Endothelial cell of umbilical vein (primary cell): ENCODE data around the gene IFT88. TPM values are rescaled to one million over a fixed set of nuclear protein-coding genes. Genes with fewer than 3 reads are reported as not detected.

Experiments used
- BruUV-seq: library from RNA; stranded (reverse); fragments of 400-500 nt; replicated peaks from 2 replicates; lab custom pipeline; 2021; lab: Mats Ljungman, UMichigan
- CTCF ChIA-PET: fragments of 300-600, 350-600 bp; sonication (Branson Sonifier 250); formaldehyde crosslinking; loops from one replicate; lab custom pipeline; 2021; ENCODE audit warnings: antibody characterized with exemption, inconsistent platforms; lab: Charles Lee
- POLR2A ChIA-PET: fragments of 300-600, 350-600 bp; sonication (Branson Sonifier 250); formaldehyde crosslinking; loops from one replicate; lab custom pipeline; 2021; ENCODE audit warnings: antibody characterized with exemption, inconsistent platforms; lab: Charles Lee
- DNase-seq: peaks from one replicate; pipeline ENCODE4 v3.0.0-alpha.2; 2011; ENCODE audit warnings: low read depth, low spot score
- FAIRE-seq: peaks from 2 replicates; lab custom pipeline; 2011; peaks lifted over from hg19 to GRCh38; lab: Jason Lieb, UNC
- H2AFZ ChIP-seq: 2 replicates; pipeline ENCODE4 v1.6.0; 2012; ENCODE audit warnings: low read depth, low read length, control low read depth, inconsistent platforms
- H3K27ac ChIP-seq: 2 replicates; pipeline ENCODE4 v1.5.1; 2011; ENCODE audit warnings: low read depth, mild to moderate bottlenecking, control low read depth, low read length, moderate library complexity; ENCODE audit not compliant: insufficient read depth
- H3K27me3 ChIP-seq, 2 experiments: 2 replicates each; pipeline versions ENCODE4 v1.6.0 to v1.6.1; 2011; ENCODE audit warnings: low read length in 2 of 2, mixed read lengths in 1 of 2; ENCODE audit not compliant: control insufficient read depth in 2 of 2, insufficient read depth in 2 of 2
- H3K36me3 ChIP-seq, 2 experiments: 2 replicates in 1 of 2; 3 replicates in 1 of 2; pipeline ENCODE4 v1.5.1; 2011; ENCODE audit warnings: low read length in 2 of 2, mild to moderate bottlenecking in 1 of 2, moderate library complexity in 1 of 2; ENCODE audit not compliant: control insufficient read depth in 2 of 2, insufficient read depth in 2 of 2; ENCODE audit errors: extremely low read depth in 1 of 2
- H3K4me1 ChIP-seq: 3 replicates; pipeline ENCODE4 v1.5.1; 2011; ENCODE audit warnings: mild to moderate bottlenecking, low read length; ENCODE audit not compliant: control insufficient read depth, insufficient read depth; ENCODE audit errors: extremely low read depth
- H3K4me2 ChIP-seq: 2 replicates; pipeline ENCODE4 v1.6.1; 2011; ENCODE audit warnings: low read length, control low read depth, mixed read lengths; ENCODE audit not compliant: insufficient read depth
- H3K4me3 ChIP-seq, 3 experiments: fragments of 200-600 bp in 1 of 3; sonication (generic), shearing (Covaris generic) in 1 of 3; replicated peaks in 1 of 3; 2 replicates each; pipeline ENCODE4 v1.5.1; 2011 to 2016; ENCODE audit warnings: control low read depth in 3 of 3, low read length in 3 of 3, mild to moderate bottlenecking in 2 of 3, inconsistent platforms in 1 of 3, low read depth in 1 of 3, moderate library complexity in 1 of 3; ENCODE audit not compliant: insufficient read depth in 1 of 3
- H3K79me2 ChIP-seq: 2 replicates; pipeline ENCODE4 v1.6.0; 2012; ENCODE audit warnings: low read length, inconsistent platforms; ENCODE audit not compliant: control insufficient read depth, insufficient read depth
- H3K9ac ChIP-seq: replicated peaks from 2 replicates; pipeline ENCODE3; 2011; ENCODE audit warnings: low read length, control low read depth; ENCODE audit not compliant: insufficient read depth; ENCODE audit errors: extremely low read depth
- H3K9me1 ChIP-seq: replicated peaks from 3 replicates; pipeline ENCODE4 v1.6.0; 2011; ENCODE audit warnings: mild to moderate bottlenecking, low read length; ENCODE audit not compliant: control insufficient read depth, insufficient read depth; ENCODE audit errors: extremely low read depth
- H3K9me3 ChIP-seq: replicated peaks from 2 replicates; pipeline ENCODE4 v1.5.1; 2012; ENCODE audit warnings: low read length, inconsistent platforms; ENCODE audit not compliant: control insufficient read depth, insufficient read depth
- H4K20me1 ChIP-seq: replicated peaks from 2 replicates; pipeline ENCODE3; 2011; ENCODE audit warnings: mild to moderate bottlenecking, low read length; ENCODE audit not compliant: control insufficient read depth, insufficient read depth; ENCODE audit errors: extremely low read depth
- EZH2 ChIP-seq: IDR thresholded peaks from 2 replicates; pipeline ENCODE4 v1.6.1; 2012; ENCODE audit warnings: borderline replicate concordance, low read depth, mild to moderate bottlenecking, moderate library complexity, low read length, inconsistent platforms; ENCODE audit not compliant: severe bottlenecking
- FOS ChIP-seq: IDR thresholded peaks from 2 replicates; pipeline ENCODE4 v1.6.1; 2011; ENCODE audit warnings: mild to moderate bottlenecking, low read length, moderate library complexity, borderline replicate concordance; ENCODE audit not compliant: insufficient read depth
- GATA2 ChIP-seq: IDR thresholded peaks from 2 replicates; pipeline ENCODE4 v1.7.0; 2011; ENCODE audit warnings: low read depth, mild to moderate bottlenecking, moderate library complexity, mixed read lengths, low read length; ENCODE audit not compliant: insufficient read length, insufficient read depth
- JUN ChIP-seq: IDR thresholded peaks from 2 replicates; pipeline ENCODE4 v1.6.1; 2011; ENCODE audit warnings: borderline replicate concordance, low read depth; ENCODE audit not compliant: insufficient read length, insufficient read depth
- MYC ChIP-seq: IDR thresholded peaks from one replicate; pipeline ENCODE4 v1.6.1; 2011; ENCODE audit warnings: mild to moderate bottlenecking, low read depth, low read length
- POLR2A ChIP-seq: IDR thresholded peaks from 2 replicates; pipeline ENCODE4 v1.6.1; 2012; ENCODE audit warnings: low read depth, mild to moderate bottlenecking, control low read depth, low read length
- POLR2AphosphoS5 ChIP-seq: IDR thresholded peaks from 2 replicates; pipeline ENCODE4 v1.6.1; 2012; ENCODE audit warnings: low read depth, mild to moderate bottlenecking, control low read depth, low read length, moderate library complexity; ENCODE audit not compliant: insufficient read depth
- dilution Hi-C: fragments of 300-500 bp; cut with MboI; formaldehyde crosslinking; loops from one replicate; pipeline ENCODE4 v1.15.0; 2019; ENCODE audit warnings: low sequenced_read_pairs; ENCODE audit not compliant: extremely low pct_ligation_motif_present
- intact Hi-C: fragments of 100-400 bp; cut with micrococcal nuclease; formaldehyde crosslinking; loops from one replicate; pipeline ENCODE4 v1.10.0; 2022
- polyA plus RNA-seq, 4 experiments: library from polyadenylated mRNA; depleted of rRNA in 3 of 4; stranded (reverse) in 3 of 4; unstranded in 1 of 4; fragments of >200 nt; gene quantifications; 2 replicates each; pipeline versions ENCODE4 v1.2.1 to v1.2.3, GENCODE V29; 2011 to 2012; ENCODE audit warnings: missing spikeins in 1 of 4
- total RNA-seq: library from RNA; stranded (reverse); gene quantifications from 2 replicates; pipeline ENCODE4 v1.2.3, GENCODE V29; 2021
- TF ChIP-seq, protein P1 (sequence below), 2 donors: IDR thresholded peaks; 1 replicate in 1 of 2; 2 replicates in 1 of 2; pipeline ENCODE4 v1.5.1; 2011; ENCODE audit warnings: low read length in 2 of 2, mild to moderate bottlenecking in 2 of 2, moderate library complexity in 2 of 2, control low read depth in 1 of 2, inconsistent platforms in 1 of 2, low read depth in 1 of 2; ENCODE audit not compliant: insufficient read depth in 1 of 2; ENCODE audit errors: extremely low read depth in 1 of 2
- TF ChIP-seq, protein P2 (sequence below): IDR thresholded peaks from 2 replicates; pipeline ENCODE4 v1.6.1; 2011; ENCODE audit not compliant: insufficient read depth, insufficient read length

IFT88 gene
- total and polyA plus RNA-seq, 2 donors (not counting 3 experiments of a cell fraction or from before 2014, with no cell fraction given) = 2.4 to 9.1 TPM

DNA sequence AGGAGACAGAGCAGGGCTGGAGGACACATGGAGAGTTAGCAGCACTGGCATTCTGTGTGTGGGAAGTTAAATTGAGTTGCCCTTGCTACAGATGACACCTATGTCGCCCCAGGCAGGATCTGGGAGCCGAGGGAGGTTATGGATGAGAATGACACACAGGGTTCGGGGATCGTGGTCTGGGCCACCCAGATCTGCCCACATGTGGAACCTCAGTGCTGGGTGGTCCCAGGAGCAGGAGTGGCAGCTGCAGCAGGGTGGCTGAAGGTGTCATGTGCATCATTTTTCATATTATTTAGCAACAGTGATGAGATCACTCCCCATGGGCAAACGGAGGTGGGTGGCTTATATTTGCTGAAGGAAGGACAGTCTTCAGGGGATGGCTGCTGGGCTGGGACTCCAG, 139.7 kb downstream of the IFT88 start:
- Histone ChIP-seq H4K20me1 (no peaks in the 10 kb centered on the region), H3K27ac (no peak overlapping the region), H2AFZ (no peak overlapping the region), H3K9me1 (no peaks in the 10 kb centered on the region), H3K4me3 (no peak overlapping the region), H3K79me2 (no peaks in the 10 kb centered on the region), H3K4me1 (peaks cover 18% of the 10 kb centered on the region), H3K36me3 (no peaks in the 10 kb centered on the region), H3K9ac (no peak overlapping the region), H3K27me3 (no peaks in the 10 kb centered on the region), H3K9me3 (no peaks in the 10 kb centered on the region), H3K4me2 (no peak overlapping the region)
- no peak for DNase-seq
- intact Hi-C loops (loop anchor here (10.0 kb wide), 1 partner anchor 182 kb away; the partner anchor contains the start of gene CRYL1), dilution Hi-C loops (no loop called here)
- POLR2A ChIA-PET = no interaction called here
- BruUV-seq = no TSS peak
- FAIRE-seq = no peak
- TF ChIP-seq JUN = no peak
- TF ChIP-seq MYC = no peak
- no peak for TF ChIP-seq GATA2
- TF ChIP-seq EZH2 = no peak
- no peak for TF ChIP-seq POLR2A
- TF ChIP-seq, protein P1, sequence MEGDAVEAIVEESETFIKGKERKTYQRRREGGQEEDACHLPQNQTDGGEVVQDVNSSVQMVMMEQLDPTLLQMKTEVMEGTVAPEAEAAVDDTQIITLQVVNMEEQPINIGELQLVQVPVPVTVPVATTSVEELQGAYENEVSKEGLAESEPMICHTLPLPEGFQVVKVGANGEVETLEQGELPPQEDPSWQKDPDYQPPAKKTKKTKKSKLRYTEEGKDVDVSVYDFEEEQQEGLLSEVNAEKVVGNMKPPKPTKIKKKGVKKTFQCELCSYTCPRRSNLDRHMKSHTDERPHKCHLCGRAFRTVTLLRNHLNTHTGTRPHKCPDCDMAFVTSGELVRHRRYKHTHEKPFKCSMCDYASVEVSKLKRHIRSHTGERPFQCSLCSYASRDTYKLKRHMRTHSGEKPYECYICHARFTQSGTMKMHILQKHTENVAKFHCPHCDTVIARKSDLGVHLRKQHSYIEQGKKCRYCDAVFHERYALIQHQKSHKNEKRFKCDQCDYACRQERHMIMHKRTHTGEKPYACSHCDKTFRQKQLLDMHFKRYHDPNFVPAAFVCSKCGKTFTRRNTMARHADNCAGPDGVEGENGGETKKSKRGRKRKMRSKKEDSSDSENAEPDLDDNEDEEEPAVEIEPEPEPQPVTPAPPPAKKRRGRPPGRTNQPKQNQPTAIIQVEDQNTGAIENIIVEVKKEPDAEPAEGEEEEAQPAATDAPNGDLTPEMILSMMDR (IDR thresholded peaks at IDR 0.05; ENCODE audit: extremely low read depth in 1 of 2, insufficient read depth in 1 of 2, low read depth in 1 of 2, low read length in 2 of 2) = no peak
- TF ChIP-seq, protein P2, sequence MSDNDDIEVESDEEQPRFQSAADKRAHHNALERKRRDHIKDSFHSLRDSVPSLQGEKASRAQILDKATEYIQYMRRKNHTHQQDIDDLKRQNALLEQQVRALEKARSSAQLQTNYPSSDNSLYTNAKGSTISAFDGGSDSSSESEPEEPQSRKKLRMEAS = no peak
- no peak for TF ChIP-seq POLR2AphosphoS5
- TF ChIP-seq FOS = no peak
- CTCF ChIA-PET = interaction anchor here (1.3 to 9.5 kb wide), 3 partner anchors 121 to 218 kb away, joined by 3 to 92 read pairs (median 25); no protein-coding TSS in a partner anchor
